CD4-positive, alpha-beta memory T cell (primary cell): ENCODE measurements around the gene SMARCB1. TPM values are rescaled to one million over a fixed set of nuclear protein-coding genes. Genes with fewer than 3 reads are reported as not detected.

Experiments used
- CTCF ChIA-PET: fragments of 350-600 bp; sonication (Branson Sonifier 250); formaldehyde crosslinking; loops from one replicate; lab custom pipeline; 2021; ENCODE audit warnings: inconsistent platforms; ENCODE audit not compliant: partially characterized antibody; lab: Charles Lee
- POLR2A ChIA-PET: fragments of 350-600 bp; sonication (Branson Sonifier 250); formaldehyde crosslinking; loops from one replicate; lab custom pipeline; 2021; ENCODE audit not compliant: partially characterized antibody; lab: Charles Lee
- DNase-seq, 5 donors: peaks; one replicate each; pipeline versions ENCODE4 v3.0.0 to v3.0.0-alpha.2; 2020 to 2022; ENCODE audit warnings: mixed read lengths in 1 of 5
- H3K27ac ChIP-seq: one replicate; pipeline ENCODE4 v1.7.0; 2013; ENCODE audit warnings: low read depth, low read length
- H3K27me3 ChIP-seq: 2 replicates; pipeline ENCODE4 v1.7.0; 2013; ENCODE audit warnings: mild to moderate bottlenecking, low read length, moderate library complexity; ENCODE audit not compliant: insufficient read depth
- H3K36me3 ChIP-seq: 2 replicates; pipeline ENCODE4 v1.7.0; 2013; ENCODE audit warnings: mild to moderate bottlenecking, low read length, moderate library complexity; ENCODE audit not compliant: insufficient read depth
- H3K4me1 ChIP-seq: 2 replicates; pipeline ENCODE4 v1.7.0; 2013; ENCODE audit warnings: mild to moderate bottlenecking, low read length, moderate library complexity; ENCODE audit not compliant: insufficient read depth
- H3K4me3 ChIP-seq, 2 donors: one replicate each; pipeline ENCODE4 v1.7.0; 2013; ENCODE audit warnings: low read length in 2 of 2, mild to moderate bottlenecking in 1 of 2
- H3K9me3 ChIP-seq, 2 donors: one replicate each; pipeline ENCODE4 v1.7.0; 2013; ENCODE audit warnings: low read length in 2 of 2, control low read depth in 1 of 2; ENCODE audit not compliant: control insufficient read depth in 1 of 2
- H3K27ac Mint-ChIP-seq, 7 donors: one replicate each; pipeline ENCODE4 v1.8.0; 2020 to 2021; ENCODE audit warnings: mixed read lengths in 7 of 7, mild to moderate bottlenecking in 6 of 7, inconsistent platforms in 3 of 7, moderate library complexity in 3 of 7
- H3K27me3 Mint-ChIP-seq, 2 donors: one replicate each; pipeline ENCODE4 v1.8.0; 2020 to 2021; ENCODE audit warnings: mixed read lengths in 2 of 2
- H3K36me3 Mint-ChIP-seq, 2 donors: one replicate each; pipeline ENCODE4 v1.8.0; 2020 to 2021; ENCODE audit warnings: mixed read lengths in 2 of 2, inconsistent platforms in 1 of 2, mild to moderate bottlenecking in 1 of 2
- H3K4me1 Mint-ChIP-seq, 4 donors: one replicate each; pipeline ENCODE4 v1.8.0; 2020 to 2021; ENCODE audit warnings: mixed read lengths in 4 of 4, mild to moderate bottlenecking in 1 of 4
- H3K4me3 Mint-ChIP-seq, 8 donors: one replicate each; pipeline ENCODE4 v1.8.0; 2020 to 2021; ENCODE audit warnings: mixed read lengths in 8 of 8, mild to moderate bottlenecking in 7 of 8, moderate library complexity in 6 of 8, inconsistent platforms in 3 of 8
- H3K9me3 Mint-ChIP-seq, 8 donors: one replicate each; pipeline ENCODE4 v1.8.0; 2020 to 2021; ENCODE audit warnings: mixed read lengths in 8 of 8, mild to moderate bottlenecking in 5 of 8, inconsistent platforms in 3 of 8, moderate library complexity in 1 of 8
- intact Hi-C: fragments of 100-400 bp; cut with micrococcal nuclease; formaldehyde crosslinking; loops from one replicate; pipeline ENCODE4 v1.15.1; 2023
- polyA plus RNA-seq, 2 donors: library from polyadenylated mRNA; unstranded; fragments of 300-500 nt; fragmentation: Illumina TruSeq; gene quantifications; one replicate each; pipeline ENCODE4 v1.2.3, GENCODE V29; 2021
- total RNA-seq, 2 experiments: library from RNA; stranded (reverse); gene quantifications; one replicate each; pipeline ENCODE4 v1.2.3, GENCODE V29; 2021

SMARCB1 gene
- total and polyA plus RNA-seq, 4 experiments from 2014 or later = 36.6 to 46.0 (median 41.7) TPM

GRCh38 chr22:23834793-23835483 is 48.2 kb downstream of the SMARCB1 start:
- no peak for DNase-seq
- Histone ChIP-seq H3K27ac (no peak overlapping the region), H3K36me3 (peaks cover 10% of the 10 kb centered on the region), H3K9me3 (no peaks in the 10 kb centered on the region), H3K4me3 (no peak overlapping the region), H3K27me3 (no peaks in the 10 kb centered on the region), H3K4me1 (peaks cover 14% of the 10 kb centered on the region)
- Mint-ChIP-seq H3K4me3 (no peak overlapping the region), H3K9me3 (peaks cover 0 to 3% (median 0%) of the 10 kb centered on the region in 8 donors), H3K27me3 (no peaks in the 10 kb centered on the region), H3K4me1 (peaks cover 15 to 29% (median 24%) of the 10 kb centered on the region in 4 donors), H3K27ac (peak overlapping the region in 4 of 7 donors; percentile 10 to 83 (median 52)), H3K36me3 (peaks cover 4 to 23% of the 10 kb centered on the region in 2 donors)
- POLR2A ChIA-PET = no interaction called here
- CTCF ChIA-PET = interaction anchor here (1.0 to 1.8 kb wide), 3 partner anchors 9 to 22 kb away, joined by 3 to 8 read pairs (median 4); partner anchors contain the start of gene SLC2A11
- intact Hi-C loops = loop anchor here (5.0 to 10.0 kb wide), 2 partner anchors 118 to 140 kb away; partner anchors contain the start of gene RGL4

- Histone ChIP-seq H3K27me3 (no peaks in the 10 kb centered on the region), H3K36me3 (peaks cover 10% of the 10 kb centered on the region), H3K4me3 (no peak overlapping the region), H3K9me3 (no peaks in the 10 kb centered on the region), H3K4me1 (peaks cover 14% of the 10 kb centered on the region), H3K27ac (no peak overlapping the region)
- Mint-ChIP-seq H3K4me1 (peaks cover 14 to 30% (median 20%) of the 10 kb centered on the region in 4 donors), H3K27ac (peak overlapping the region in 5 of 7 donors; percentile 10 to 83 (median 70)), H3K27me3 (no peaks in the 10 kb centered on the region), H3K36me3 (peaks cover 0 to 18% of the 10 kb centered on the region in 2 donors), H3K9me3 (peaks cover 0 to 3% (median 0%) of the 10 kb centered on the region in 8 donors), H3K4me3 (peak overlapping the region in 1 of 8 donors; percentile 35)
- DNase-seq = no peak
- ChIA-PET POLR2A (interaction anchor here (1.2 kb wide), 1 partner anchor 22 kb away, joined by 6 read pairs; the partner anchor contains the start of gene SLC2A11), CTCF (interaction anchor here (1.3 to 1.8 kb wide), 2 partner anchors 14 to 22 kb away, joined by 4 to 8 read pairs; partner anchors contain the start of gene SLC2A11)
- intact Hi-C loops = loop anchor here (5.0 to 10.0 kb wide), 2 partner anchors 118 to 141 kb away; partner anchors contain the start of gene RGL4
Observed at GRCh38 chr22:23835484-23836144, 48.8 kb downstream of the SMARCB1 start.

GRCh38 chr22:23836281-23836680 is 49.5 kb downstream of the SMARCB1 start:
- peaks cover 14% of the 10 kb centered on the region for H3K4me1 ChIP-seq
- H3K36me3 Mint-ChIP-seq = peaks cover 0 to 13% of the 10 kb centered on the region in 2 donors
- peaks cover 10% of the 10 kb centered on the region for H3K36me3 ChIP-seq
- no peak overlapping the region for H3K27ac ChIP-seq
- H3K4me3 Mint-ChIP-seq = peak overlapping the region in 1 of 8 donors; percentile 32
- H3K9me3 ChIP-seq = no peaks in the 10 kb centered on the region
- ChIA-PET CTCF (interaction anchor here (1.1 kb wide), 1 partner anchor 13 kb away, joined by 5 read pairs; no protein-coding TSS in a partner anchor), POLR2A (interaction anchor here (1.2 kb wide), 1 partner anchor 21 kb away, joined by 6 read pairs; the partner anchor contains the start of gene SLC2A11)
- no peak overlapping the region for H3K4me3 ChIP-seq
- H3K4me1 Mint-ChIP-seq = peaks cover 14 to 30% (median 20%) of the 10 kb centered on the region in 4 donors
- peaks cover 0 to 3% (median 0%) of the 10 kb centered on the region in 8 donors for H3K9me3 Mint-ChIP-seq
- H3K27me3 ChIP-seq = no peaks in the 10 kb centered on the region
- H3K27me3 Mint-ChIP-seq = no peaks in the 10 kb centered on the region
- DNase-seq = no peak
- peak overlapping the region in 5 of 7 donors; percentile 23 to 83 (median 67) for H3K27ac Mint-ChIP-seq
- intact Hi-C loops = loop anchor here (5.0 to 10.0 kb wide), 2 partner anchors 119 to 141 kb away; partner anchors contain the start of gene RGL4

- H3K36me3 ChIP-seq = peaks cover 10% of the 10 kb centered on the region
- Mint-ChIP-seq H3K36me3 (peaks cover 0 to 13% of the 10 kb centered on the region in 2 donors), H3K9me3 (peaks cover 0 to 3% (median 0%) of the 10 kb centered on the region in 8 donors), H3K27me3 (no peaks in the 10 kb centered on the region), H3K27ac (peak overlapping the region; percentile 67 to 83 (median 76)), H3K4me3 (peak overlapping the region in 3 of 8 donors; percentile 52 to 64 (median 52)), H3K4me1 (peaks cover 14 to 30% (median 20%) of the 10 kb centered on the region in 4 donors)
- POLR2A ChIA-PET = interaction anchor here (1.2 to 1.9 kb wide), 2 partner anchors 21 kb away, joined by 6 to 16 read pairs; partner anchors contain the start of gene SLC2A11
- intact Hi-C loops = loop anchor here (5.0 to 10.0 kb wide), 2 partner anchors 120 to 142 kb away; partner anchors contain the start of gene RGL4
- peak in 1 of 5 donors; percentile 33 for DNase-seq
- CTCF ChIA-PET = interaction anchor here (0.5 to 1.1 kb wide), 2 partner anchors 13 to 66 kb away, joined by 3 to 5 read pairs; no protein-coding TSS in a partner anchor
- no peaks in the 10 kb centered on the region for H3K9me3 ChIP-seq
- no peak overlapping the region for H3K4me3 ChIP-seq
- H3K4me1 ChIP-seq = peaks cover 14% of the 10 kb centered on the region
- no peaks in the 10 kb centered on the region for H3K27me3 ChIP-seq
- no peak overlapping the region for H3K27ac ChIP-seq
Observed at GRCh38 chr22:23836692-23837495, 50.1 kb downstream of the SMARCB1 start.

GRCh38 chr22:23837496-23837859 is 50.7 kb downstream of the SMARCB1 start:
- H3K36me3 Mint-ChIP-seq = peaks cover 0 to 10% of the 10 kb centered on the region in 2 donors
- H3K27ac ChIP-seq = no peak overlapping the region
- peaks cover 10% of the 10 kb centered on the region for H3K36me3 ChIP-seq
- CTCF ChIA-PET = interaction anchor here (0.5 to 1.1 kb wide), 2 partner anchors 12 to 67 kb away, joined by 3 to 5 read pairs; no protein-coding TSS in a partner anchor
- H3K27me3 ChIP-seq = no peaks in the 10 kb centered on the region
- peaks cover 14 to 30% (median 20%) of the 10 kb centered on the region in 4 donors for H3K4me1 Mint-ChIP-seq
- H3K27me3 Mint-ChIP-seq = no peaks in the 10 kb centered on the region
- peak overlapping the region in 5 of 7 donors; percentile 29 to 83 (median 78) for H3K27ac Mint-ChIP-seq
- POLR2A ChIA-PET = interaction anchor here (1.9 kb wide), 1 partner anchor 20 kb away, joined by 16 read pairs; the partner anchor contains the start of gene SLC2A11
- peaks cover 14% of the 10 kb centered on the region for H3K4me1 ChIP-seq
- H3K4me3 ChIP-seq = no peak overlapping the region
- no peaks in the 10 kb centered on the region for H3K9me3 ChIP-seq
- peaks cover 0 to 3% (median 0%) of the 10 kb centered on the region in 8 donors for H3K9me3 Mint-ChIP-seq
- peak overlapping the region in 4 of 8 donors; percentile 52 to 92 (median 58) for H3K4me3 Mint-ChIP-seq
- intact Hi-C loops = loop anchor here (5.0 to 10.0 kb wide), 2 partner anchors 120 to 143 kb away; partner anchors contain the start of gene RGL4
- no peak for DNase-seq
